Fibroblast of villous mesenchyme (primary cell): ENCODE measurements around the gene TRAPPC1. TPM values are rescaled to one million over a fixed set of nuclear protein-coding genes. Genes with fewer than 3 reads are reported as not detected.

ENCODE experiments used
- DNase-seq: peaks from one replicate; pipeline ENCODE4 v3.0.0-alpha.2; 2010; ENCODE audit warnings: low read depth
- H3K4me3 ChIP-seq: 2 replicates; pipeline ENCODE4 v1.5.1; 2011; ENCODE audit warnings: low read depth, mild to moderate bottlenecking, low read length
- total RNA-seq: library from RNA; depleted of rRNA; stranded (reverse); fragments of >200 nt; gene quantifications from 2 replicates; pipeline ENCODE4 v1.2.3, GENCODE V29; 2012
- TF ChIP-seq, protein P1 (sequence below): IDR thresholded peaks from 2 replicates; pipeline ENCODE4 v1.5.1; 2012; ENCODE audit warnings: low read depth, mild to moderate bottlenecking, low read length; ENCODE audit not compliant: insufficient read depth

The TRAPPC1 gene
- total RNA-seq, 1 donor: 42.7 TPM

DNA sequence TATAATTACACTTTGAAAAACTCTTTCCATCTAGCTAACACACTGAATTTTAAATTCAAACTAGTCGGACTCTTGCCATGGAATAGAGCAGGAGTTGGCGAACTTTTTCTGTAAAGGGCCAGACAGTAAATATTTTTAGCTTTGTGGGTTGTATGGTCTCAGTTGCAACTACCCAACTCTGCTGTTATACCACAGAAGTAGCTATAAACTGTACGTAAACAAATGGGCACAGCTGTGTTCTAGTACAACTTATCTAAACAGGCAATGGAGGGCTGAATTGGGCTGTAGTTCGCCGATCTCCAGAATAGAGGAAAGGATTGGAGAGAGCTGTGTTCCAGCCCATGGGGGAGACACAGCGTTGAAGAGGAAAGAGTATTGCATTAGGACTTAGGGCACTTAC lies 9.0 kb upstream of the TRAPPC1 start:
- no peak for DNase-seq
- TF ChIP-seq, protein P1, sequence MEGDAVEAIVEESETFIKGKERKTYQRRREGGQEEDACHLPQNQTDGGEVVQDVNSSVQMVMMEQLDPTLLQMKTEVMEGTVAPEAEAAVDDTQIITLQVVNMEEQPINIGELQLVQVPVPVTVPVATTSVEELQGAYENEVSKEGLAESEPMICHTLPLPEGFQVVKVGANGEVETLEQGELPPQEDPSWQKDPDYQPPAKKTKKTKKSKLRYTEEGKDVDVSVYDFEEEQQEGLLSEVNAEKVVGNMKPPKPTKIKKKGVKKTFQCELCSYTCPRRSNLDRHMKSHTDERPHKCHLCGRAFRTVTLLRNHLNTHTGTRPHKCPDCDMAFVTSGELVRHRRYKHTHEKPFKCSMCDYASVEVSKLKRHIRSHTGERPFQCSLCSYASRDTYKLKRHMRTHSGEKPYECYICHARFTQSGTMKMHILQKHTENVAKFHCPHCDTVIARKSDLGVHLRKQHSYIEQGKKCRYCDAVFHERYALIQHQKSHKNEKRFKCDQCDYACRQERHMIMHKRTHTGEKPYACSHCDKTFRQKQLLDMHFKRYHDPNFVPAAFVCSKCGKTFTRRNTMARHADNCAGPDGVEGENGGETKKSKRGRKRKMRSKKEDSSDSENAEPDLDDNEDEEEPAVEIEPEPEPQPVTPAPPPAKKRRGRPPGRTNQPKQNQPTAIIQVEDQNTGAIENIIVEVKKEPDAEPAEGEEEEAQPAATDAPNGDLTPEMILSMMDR: no peak

DNA sequence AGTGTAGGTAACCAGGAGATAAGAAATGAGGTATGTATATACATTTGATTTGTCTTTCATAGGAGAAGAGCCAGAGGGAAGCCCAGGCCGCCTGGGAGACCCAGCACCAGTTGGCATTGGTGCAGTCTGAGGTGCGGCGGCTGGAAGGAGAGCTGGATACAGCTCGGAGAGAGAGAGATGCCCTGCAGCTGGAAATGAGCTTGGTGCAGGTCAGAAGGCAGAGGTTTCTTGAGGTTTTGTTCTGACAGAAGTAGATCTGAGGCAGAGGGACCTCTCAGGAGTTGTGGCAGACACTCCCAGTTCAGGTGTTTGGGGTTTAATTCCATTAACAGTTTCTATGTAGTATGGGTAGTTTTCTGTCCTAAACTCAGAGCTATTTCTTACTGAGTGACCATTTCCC lies 8.3 kb upstream of the TRAPPC1 start:
- TF ChIP-seq, protein P1: no peak
- DNase-seq: no peak
- no peak overlapping the region for H3K4me3 ChIP-seq

More for the DNA sequence above, 9.0 kb upstream of the TRAPPC1 start:
- no peak overlapping the region for H3K4me3 ChIP-seq

DNA sequence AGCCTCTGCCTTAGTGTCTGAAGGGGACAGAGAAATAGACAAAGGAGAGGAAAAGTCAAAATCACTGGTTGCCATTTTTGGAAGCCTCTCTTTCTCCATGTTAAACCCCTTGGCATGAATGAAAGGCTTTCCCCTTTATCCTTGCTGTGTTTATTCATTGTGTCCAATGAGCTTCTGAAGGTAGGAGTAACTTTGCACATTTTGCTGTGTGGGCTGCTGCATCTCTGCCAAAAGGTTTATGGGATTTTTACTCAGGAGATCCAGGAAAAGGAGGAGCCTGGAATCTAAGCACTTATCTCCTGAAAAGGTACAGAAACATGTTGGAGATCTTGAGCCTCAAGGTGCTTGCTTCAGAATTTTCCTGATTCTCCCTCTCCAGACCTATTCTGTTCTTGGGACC lies 4.1 kb upstream of the TRAPPC1 start:
- TF ChIP-seq, protein P1: no peak
- DNase-seq: no peak
- H3K4me3 ChIP-seq: no peak overlapping the region

DNA sequence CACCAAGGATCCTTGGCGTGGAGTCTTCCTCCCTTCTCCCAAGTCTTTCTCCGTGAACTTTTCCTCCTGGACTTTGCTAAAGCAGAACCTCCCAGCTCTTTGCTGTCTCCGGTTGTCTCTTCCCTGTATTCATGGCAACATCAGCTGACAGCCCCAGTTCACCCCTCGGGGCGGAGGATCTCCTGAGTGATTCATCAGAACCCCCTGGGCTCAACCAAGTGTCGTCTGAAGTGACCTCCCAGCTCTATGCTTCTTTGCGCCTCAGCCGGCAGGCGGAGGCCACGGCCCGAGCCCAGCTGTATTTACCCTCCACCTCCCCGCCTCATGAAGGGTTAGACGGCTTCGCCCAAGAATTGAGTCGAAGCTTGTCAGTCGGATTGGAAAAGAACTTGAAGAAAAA lies 1.2 kb upstream of the TRAPPC1 start:
- TF ChIP-seq, protein P1: peak; percentile 33
- peak overlapping the region; percentile 89 for H3K4me3 ChIP-seq
- DNase-seq: peak; percentile 69

DNA sequence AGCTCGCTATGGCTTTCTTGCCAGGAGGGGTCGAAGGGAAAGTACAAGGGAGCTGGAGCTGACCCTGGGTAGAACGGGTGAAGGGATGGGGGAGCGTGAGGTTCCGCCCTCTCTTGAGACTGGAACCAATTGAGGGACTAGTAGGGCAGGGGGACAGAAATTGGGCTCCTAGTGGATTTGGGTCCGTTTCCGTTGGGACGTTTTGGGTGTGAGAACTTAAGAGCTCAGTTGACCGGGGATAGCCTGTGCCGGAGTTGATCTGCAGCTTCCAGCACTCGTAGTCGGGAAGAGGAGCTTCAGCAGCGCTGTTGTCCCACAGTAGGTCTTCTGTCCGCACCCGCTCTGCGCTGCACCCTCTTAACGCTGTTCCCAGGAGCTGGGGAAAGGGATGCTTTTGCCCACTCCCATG lies 741 bp upstream of the TRAPPC1 start:
- peak; percentile 31 for DNase-seq
- TF ChIP-seq, protein P1: no peak
- peak overlapping the region; percentile 89 for H3K4me3 ChIP-seq

DNA sequence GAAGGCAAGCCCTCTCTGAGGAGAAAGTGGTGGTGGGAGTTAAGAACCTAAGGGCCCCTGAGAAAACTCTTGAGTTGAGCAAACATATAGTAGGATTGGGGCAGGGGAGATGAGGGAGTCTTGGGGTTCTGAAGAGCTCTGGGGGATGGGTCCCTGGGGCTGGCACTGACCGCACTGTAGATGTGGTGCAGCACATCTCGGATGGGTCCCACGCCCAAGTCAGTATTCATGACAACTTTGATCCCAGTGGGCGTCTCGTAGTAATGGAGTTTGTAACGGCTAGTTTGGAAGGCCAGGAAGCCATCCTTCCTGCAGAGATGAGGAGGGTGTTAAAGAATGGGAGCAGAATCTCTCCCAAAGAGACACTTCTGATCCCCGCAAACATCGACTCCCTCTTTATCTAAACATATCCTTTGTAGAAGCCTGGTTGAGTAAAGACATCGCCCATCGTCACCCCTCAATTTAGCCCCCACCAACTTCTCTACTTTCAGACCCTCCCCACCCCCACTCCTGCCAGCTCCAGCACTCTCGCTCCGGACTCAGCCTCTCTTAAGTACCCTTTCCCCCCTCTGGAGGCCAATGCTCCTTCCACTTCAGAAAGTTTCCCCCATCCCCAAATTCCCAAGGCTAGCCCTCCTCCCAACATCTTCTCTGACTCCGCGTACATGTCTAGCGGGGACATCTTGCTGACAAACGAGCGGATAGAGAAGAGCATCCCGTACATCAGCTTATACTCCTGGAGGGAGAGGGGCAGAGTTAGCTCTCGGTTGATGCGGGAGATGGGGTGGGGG lies 710 bp downstream of the TRAPPC1 start:
- TF ChIP-seq, protein P1: no peak
- peak overlapping the region; percentile 89 for H3K4me3 ChIP-seq
- DNase-seq: no peak
